MCF 10A (cell line): ENCODE data around the gene ESM1. TPM values are rescaled to one million over a fixed set of nuclear protein-coding genes. Genes with fewer than 3 reads are reported as not detected.

ENCODE experiments used
- BruUV-seq: library from RNA; stranded (reverse); fragments of 400-500 nt; replicated peaks from 2 replicates; lab custom pipeline; 2021; lab: Mats Ljungman, UMichigan
- CTCF ChIA-PET: fragments of 300-600 bp; sonication (Branson Sonifier 250); formaldehyde crosslinking; extraction: SDS; loops from one replicate; lab custom pipeline; 2021; ENCODE audit warnings: antibody characterized with exemption, inconsistent platforms; lab: Yijun Ruan, JAX
- POLR2A ChIA-PET: fragments of 300-600, 350-650 bp; sonication (Branson Sonifier 250); formaldehyde crosslinking; extraction: SDS; loops from one replicate; lab custom pipeline; 2020; ENCODE audit warnings: antibody characterized with exemption, inconsistent platforms; lab: Yijun Ruan, JAX
- DNase-seq: peaks from one replicate; pipeline ENCODE4 v3.0.0-alpha.2; 2018; ENCODE audit not compliant: unreplicated experiment
- H3K27ac Mint-ChIP-seq: one replicate; pipeline ENCODE4 v1.8.0; 2022; ENCODE audit warnings: mild to moderate bottlenecking, low read depth, mixed read lengths; ENCODE audit not compliant: unreplicated experiment
- H3K27me3 Mint-ChIP-seq: one replicate; pipeline ENCODE4 v1.8.0; 2022; ENCODE audit warnings: mixed read lengths; ENCODE audit not compliant: insufficient read depth, unreplicated experiment
- H3K36me3 Mint-ChIP-seq: one replicate; pipeline ENCODE4 v1.8.0; 2022; ENCODE audit warnings: mild to moderate bottlenecking, moderate library complexity, mixed read lengths; ENCODE audit not compliant: insufficient read depth, unreplicated experiment
- H3K4me1 Mint-ChIP-seq: one replicate; pipeline ENCODE4 v1.8.0; 2022; ENCODE audit warnings: mixed read lengths; ENCODE audit not compliant: insufficient read depth, unreplicated experiment
- H3K4me3 Mint-ChIP-seq: one replicate; pipeline ENCODE4 v1.8.0; 2022; ENCODE audit warnings: mild to moderate bottlenecking, moderate library complexity, mixed read lengths; ENCODE audit not compliant: unreplicated experiment
- H3K9me3 Mint-ChIP-seq: one replicate; pipeline ENCODE4 v1.8.0; 2022; ENCODE audit warnings: mixed read lengths; ENCODE audit not compliant: unreplicated experiment
- CTCF ChIP-seq: fragments of 200-600 bp; IDR thresholded peaks from one replicate; pipeline ENCODE4 v1.8.0; 2022; ENCODE audit warnings: antibody characterized with exemption, mild to moderate bottlenecking; ENCODE audit not compliant: unreplicated experiment
- intact Hi-C: fragments of 100-400 bp; cut with micrococcal nuclease; formaldehyde crosslinking; loops from 2 replicates; pipeline ENCODE4 v1.14.1; 2022
- total RNA-seq: library from RNA; stranded (reverse); gene quantifications from 2 replicates; pipeline ENCODE4 v1.2.3, GENCODE V29; 2022

The ESM1 gene
- total RNA-seq, 1 experiment from 2014 or later, result not detected

GRCh38 chr5:54936201-54936600 lies 49.2 kb downstream of the ESM1 start:
- intact Hi-C loops, result no loop called here
- no TSS peak for BruUV-seq
- no peaks in the 10 kb centered on the region for H3K27me3 Mint-ChIP-seq

GRCh38 chr5:54932789-54933188 lies 52.6 kb downstream of the ESM1 start:
- BruUV-seq, result no TSS peak
- intact Hi-C loops, result no loop called here
- Mint-ChIP-seq H3K4me1 (no peaks in the 10 kb centered on the region), H3K27ac (no peak overlapping the region), H3K36me3 (no peaks in the 10 kb centered on the region), H3K9me3 (no peaks in the 10 kb centered on the region), H3K27me3 (no peaks in the 10 kb centered on the region), H3K4me3 (no peak overlapping the region)
- DNase-seq, result no peak
- POLR2A ChIA-PET, result no interaction called here
- no peak for TF ChIP-seq CTCF
- CTCF ChIA-PET, result interaction anchor here (0.6 to 3.5 kb wide), 4 partner anchors 11 to 231 kb away, joined by 3 to 26 read pairs (median 6); partner anchors contain the start of gene GPX8

More at GRCh38 chr5:54936201-54936600, 49.2 kb downstream of the ESM1 start:
- Mint-ChIP-seq H3K4me3 (no peak overlapping the region), H3K4me1 (no peaks in the 10 kb centered on the region), H3K36me3 (no peaks in the 10 kb centered on the region), H3K27ac (no peak overlapping the region), H3K9me3 (no peaks in the 10 kb centered on the region)
- CTCF ChIA-PET, result interaction anchor here (0.7 to 1.5 kb wide), 3 partner anchors 8 to 210 kb away, joined by 3 to 4 read pairs (median 4); no protein-coding TSS in a partner anchor
- TF ChIP-seq CTCF, result no peak
- POLR2A ChIA-PET, result no interaction called here
- no peak for DNase-seq

- BruUV-seq, result no TSS peak
- no peaks in the 10 kb centered on the region for H3K27me3 Mint-ChIP-seq
- DNase-seq, result no peak
- ChIA-PET CTCF (interaction anchor here (0.8 to 3.5 kb wide), 3 partner anchors 13 to 216 kb away, joined by 3 to 26 read pairs (median 9); no protein-coding TSS in a partner anchor), POLR2A (interaction anchor here (0.9 kb wide), 1 partner anchor 29 kb away, joined by 5 read pairs; no protein-coding TSS in a partner anchor)
- no peak for TF ChIP-seq CTCF
- intact Hi-C loops, result no loop called here
- no peak overlapping the region for H3K4me3 Mint-ChIP-seq
- H3K36me3 Mint-ChIP-seq, result peaks cover 1% of the 10 kb centered on the region
- H3K4me1 Mint-ChIP-seq, result no peaks in the 10 kb centered on the region
- H3K9me3 Mint-ChIP-seq, result peaks cover 3% of the 10 kb centered on the region
- no peak overlapping the region for H3K27ac Mint-ChIP-seq
Observed at GRCh38 chr5:54930736-54931135, 54.7 kb downstream of the ESM1 start.

Other genes with a start within 250 kb of the ESM1 start
- not detected in 2 replicates for gene GZMK, start 38.7 kb upstream of the ESM1 start, total RNA-seq
- not detected in 2 replicates for gene GZMA, start 117.1 kb upstream of the ESM1 start, total RNA-seq
- gene GPX8, start 174.6 kb upstream of the ESM1 start, total RNA-seq, result 37.2 and 38.8 TPM in 2 replicates
- gene CDC20B, start 187.6 kb upstream of the ESM1 start, total RNA-seq, result not detected in 2 replicates
- gene MCIDAS, start 241.7 kb upstream of the ESM1 start, total RNA-seq, result 1.8 TPM in 2 replicates
- 10.6 and 11.7 TPM in 2 replicates for gene CCNO, start 248.0 kb upstream of the ESM1 start, total RNA-seq